Fibroblast of the aortic adventitia (primary cell): ENCODE data around the gene HNRNPR. TPM values are rescaled to one million over a fixed set of nuclear protein-coding genes. Genes with fewer than 3 reads are reported as not detected.

Experiments
- DNase-seq: peaks from one replicate; pipeline ENCODE4 v3.0.0-alpha.2; 2010; ENCODE audit warnings: low read depth
- H3K4me3 ChIP-seq: 2 replicates; pipeline ENCODE4 v1.5.1; 2011; ENCODE audit warnings: low read depth, mild to moderate bottlenecking, control low read depth, low read length, moderate library complexity
- CTCF ChIP-seq: IDR thresholded peaks from 2 replicates; pipeline ENCODE4 v1.5.1; 2011; ENCODE audit warnings: mild to moderate bottlenecking, low read length, control low read depth, inconsistent platforms; ENCODE audit not compliant: insufficient read depth
- total RNA-seq: library from RNA; depleted of rRNA; stranded (reverse); fragments of >200 nt; gene quantifications from 2 replicates; pipeline ENCODE4 v1.2.3, GENCODE V29; 2012; ENCODE audit warnings: low replicate concordance

Gene HNRNPR
- total RNA-seq, 1 donor, result 83.4 TPM

GRCh38 chr1:23367791-23368561 is 23.9 kb upstream of the HNRNPR start:
- no peak for TF ChIP-seq CTCF
- DNase-seq, result peak; percentile 99
- peak overlapping the region; percentile 98 for H3K4me3 ChIP-seq

- peak overlapping the region; percentile 90 for H3K4me3 ChIP-seq
- DNase-seq, result no peak
- no peak for TF ChIP-seq CTCF
Measured at GRCh38 chr1:23367451-23367790, 23.3 kb upstream of the HNRNPR start.

- DNase-seq, result no peak
Measured at GRCh38 chr1:23366598-23366997, 22.5 kb upstream of the HNRNPR start.

GRCh38 chr1:23366146-23366545 is 22.1 kb upstream of the HNRNPR start:
- DNase-seq, result no peak
- TF ChIP-seq CTCF, result no peak
- no peak overlapping the region for H3K4me3 ChIP-seq

More at GRCh38 chr1:23366598-23366997, 22.5 kb upstream of the HNRNPR start:
- H3K4me3 ChIP-seq, result peak overlapping the region; percentile 34
- TF ChIP-seq CTCF, result no peak

- DNase-seq, result no peak
- no peak overlapping the region for H3K4me3 ChIP-seq
- no peak for TF ChIP-seq CTCF
Measured at GRCh38 chr1:23362218-23362713, 18.2 kb upstream of the HNRNPR start.

GRCh38 chr1:23358310-23358875 is 14.3 kb upstream of the HNRNPR start:
- TF ChIP-seq CTCF, result no peak
- H3K4me3 ChIP-seq, result no peak overlapping the region
- no peak for DNase-seq
